ENCODE results near the gene ZNF425.

Gene ZNF425

GRCh38 chr7:149161241-149161848 is 35.2 kb upstream of the ZNF425 start:
- no peak for TF ChIP-seq CTCF (IDR thresholded peaks at IDR 0.05; ENCODE audit: control insufficient read depth, extremely low read depth, insufficient read depth)
- DNase-seq (ENCODE audit: low read depth), result no peak
- H3K4me3 ChIP-seq (ENCODE audit: low read depth, low read length), result no peak overlapping the region

GRCh38 chr7:149156898-149157297 is 30.8 kb upstream of the ZNF425 start:
- DNase-seq (ENCODE audit: low read depth), result no peak
- no peak for TF ChIP-seq CTCF (IDR thresholded peaks at IDR 0.05; ENCODE audit: control insufficient read depth, extremely low read depth, insufficient read depth)
- no peak overlapping the region for H3K4me3 ChIP-seq (ENCODE audit: low read depth, low read length)

- no peak for DNase-seq (ENCODE audit: low read depth)
- H3K4me3 ChIP-seq (ENCODE audit: low read depth, low read length), result no peak overlapping the region
- TF ChIP-seq CTCF (IDR thresholded peaks at IDR 0.05; ENCODE audit: control insufficient read depth, extremely low read depth, insufficient read depth), result no peak
Observed at GRCh38 chr7:149154056-149154455, 27.9 kb upstream of the ZNF425 start.

GRCh38 chr7:149153346-149153745 is 27.2 kb upstream of the ZNF425 start:
- TF ChIP-seq CTCF (IDR thresholded peaks at IDR 0.05; ENCODE audit: control insufficient read depth, extremely low read depth, insufficient read depth), result no peak
- H3K4me3 ChIP-seq (ENCODE audit: low read depth, low read length), result no peak overlapping the region
- no peak for DNase-seq (ENCODE audit: low read depth)

- H3K4me3 ChIP-seq (ENCODE audit: low read depth, low read length), result no peak overlapping the region
- TF ChIP-seq CTCF (IDR thresholded peaks at IDR 0.05; ENCODE audit: control insufficient read depth, extremely low read depth, insufficient read depth), result no peak
- no peak for DNase-seq (ENCODE audit: low read depth)
Observed at GRCh38 chr7:149150981-149151380, 24.9 kb upstream of the ZNF425 start.

GRCh38 chr7:149147752-149148653 is 21.9 kb upstream of the ZNF425 start:
- peak overlapping the region; percentile 85 for H3K4me3 ChIP-seq (ENCODE audit: low read depth, low read length)
- DNase-seq (ENCODE audit: low read depth), result no peak
- no peak for TF ChIP-seq CTCF (IDR thresholded peaks at IDR 0.05; ENCODE audit: control insufficient read depth, extremely low read depth, insufficient read depth)

Data from LNCaP clone FGC (cell line).